ENCODE data around the gene BMPR1B.

Gene BMPR1B

DNA sequence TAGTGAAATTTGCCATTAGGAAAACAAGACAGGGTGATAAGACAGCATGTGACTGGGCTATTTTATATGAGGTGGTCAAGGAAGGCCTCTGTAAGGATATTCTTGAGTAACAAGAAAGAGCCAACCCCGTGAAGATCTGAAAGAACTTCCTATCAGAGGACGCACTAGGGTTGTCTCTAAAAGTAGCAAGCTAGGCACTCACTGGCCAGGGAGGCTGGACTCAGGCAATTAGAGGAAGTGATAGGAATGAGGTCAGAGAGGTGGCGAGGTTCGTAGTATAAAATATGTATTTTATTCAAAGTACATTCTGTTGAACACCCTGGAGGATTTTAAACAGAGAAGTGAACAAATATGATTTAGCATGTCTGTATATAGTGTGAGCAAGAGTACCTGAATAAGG lies 4.6 kb downstream of the BMPR1B start:
- H3K4me3 ChIP-seq (ENCODE audit: low read depth, low read length) = no peak overlapping the region
- TF ChIP-seq, protein P1, sequence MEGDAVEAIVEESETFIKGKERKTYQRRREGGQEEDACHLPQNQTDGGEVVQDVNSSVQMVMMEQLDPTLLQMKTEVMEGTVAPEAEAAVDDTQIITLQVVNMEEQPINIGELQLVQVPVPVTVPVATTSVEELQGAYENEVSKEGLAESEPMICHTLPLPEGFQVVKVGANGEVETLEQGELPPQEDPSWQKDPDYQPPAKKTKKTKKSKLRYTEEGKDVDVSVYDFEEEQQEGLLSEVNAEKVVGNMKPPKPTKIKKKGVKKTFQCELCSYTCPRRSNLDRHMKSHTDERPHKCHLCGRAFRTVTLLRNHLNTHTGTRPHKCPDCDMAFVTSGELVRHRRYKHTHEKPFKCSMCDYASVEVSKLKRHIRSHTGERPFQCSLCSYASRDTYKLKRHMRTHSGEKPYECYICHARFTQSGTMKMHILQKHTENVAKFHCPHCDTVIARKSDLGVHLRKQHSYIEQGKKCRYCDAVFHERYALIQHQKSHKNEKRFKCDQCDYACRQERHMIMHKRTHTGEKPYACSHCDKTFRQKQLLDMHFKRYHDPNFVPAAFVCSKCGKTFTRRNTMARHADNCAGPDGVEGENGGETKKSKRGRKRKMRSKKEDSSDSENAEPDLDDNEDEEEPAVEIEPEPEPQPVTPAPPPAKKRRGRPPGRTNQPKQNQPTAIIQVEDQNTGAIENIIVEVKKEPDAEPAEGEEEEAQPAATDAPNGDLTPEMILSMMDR (conservative IDR thresholded peaks at IDR 0.05; ENCODE audit: low read depth, low read length) = no peak
- no peak for DNase-seq (ENCODE audit: low read depth)

DNA sequence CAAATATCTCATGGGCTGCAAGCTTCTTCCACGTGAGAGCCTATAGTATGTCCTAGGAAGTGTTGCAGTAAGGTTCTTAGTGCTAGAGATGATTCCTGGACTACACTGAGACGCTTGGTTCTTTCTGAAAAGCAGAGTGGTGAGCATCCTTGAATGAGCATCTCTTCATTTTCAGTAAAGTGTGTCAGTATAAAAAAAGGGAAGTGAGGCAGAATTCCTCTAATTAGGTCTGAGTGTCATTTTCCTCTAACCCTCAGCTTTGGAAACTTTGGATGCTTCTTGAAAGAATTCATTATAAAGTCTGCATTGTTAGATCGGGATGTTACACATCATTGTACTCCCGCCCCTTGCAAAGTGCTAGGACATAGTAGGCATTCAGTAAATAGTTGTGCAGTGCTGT lies 5.2 kb downstream of the BMPR1B start:
- TF ChIP-seq, protein P1 (conservative IDR thresholded peaks at IDR 0.05; ENCODE audit: low read depth, low read length) = no peak
- no peak for DNase-seq (ENCODE audit: low read depth)
- no peak overlapping the region for H3K4me3 ChIP-seq (ENCODE audit: low read depth, low read length)

DNA sequence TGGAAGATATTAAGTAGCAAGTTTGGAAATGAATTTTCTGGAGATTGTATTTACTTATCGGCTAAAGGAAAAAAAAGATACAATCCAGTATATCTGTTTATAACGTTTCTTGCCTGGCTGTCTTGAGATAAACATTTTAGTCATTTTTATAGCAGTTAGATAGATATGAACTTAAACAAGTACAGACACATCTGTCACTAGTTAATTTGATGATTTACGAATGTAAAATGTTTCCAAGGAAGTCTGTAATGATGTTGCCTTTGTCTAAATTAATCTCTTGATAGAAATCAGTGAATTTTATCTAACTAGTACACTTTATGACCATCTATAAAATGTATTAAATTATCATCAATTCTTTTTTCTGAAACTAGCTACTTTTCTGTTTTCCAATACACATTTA lies 5.7 kb downstream of the BMPR1B start:
- H3K4me3 ChIP-seq (ENCODE audit: low read depth, low read length) = no peak overlapping the region
- DNase-seq (ENCODE audit: low read depth) = no peak
- TF ChIP-seq, protein P1 (conservative IDR thresholded peaks at IDR 0.05; ENCODE audit: low read depth, low read length) = no peak

DNA sequence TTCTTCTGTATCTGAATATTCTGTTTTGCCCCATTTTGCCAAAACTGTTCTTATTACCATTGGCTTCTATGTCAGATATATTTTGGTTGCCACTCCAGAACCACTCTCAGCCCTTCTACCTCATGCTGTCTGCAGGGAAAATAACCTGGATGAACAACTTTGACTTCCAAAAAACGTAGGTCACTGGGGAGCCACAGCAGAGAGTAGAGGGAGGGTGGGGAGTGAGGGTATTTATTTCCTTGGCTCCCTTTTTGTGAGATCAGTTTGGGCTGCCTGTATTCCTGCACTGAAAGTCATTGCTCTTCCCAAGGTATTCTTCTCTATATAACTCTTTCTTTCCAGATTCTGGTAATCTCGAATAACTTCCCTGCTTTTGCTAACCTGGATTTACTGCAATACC lies 6.3 kb downstream of the BMPR1B start:
- no peak overlapping the region for H3K4me3 ChIP-seq (ENCODE audit: low read depth, low read length)
- no peak for DNase-seq (ENCODE audit: low read depth)
- TF ChIP-seq, protein P1 (conservative IDR thresholded peaks at IDR 0.05; ENCODE audit: low read depth, low read length) = no peak

DNA sequence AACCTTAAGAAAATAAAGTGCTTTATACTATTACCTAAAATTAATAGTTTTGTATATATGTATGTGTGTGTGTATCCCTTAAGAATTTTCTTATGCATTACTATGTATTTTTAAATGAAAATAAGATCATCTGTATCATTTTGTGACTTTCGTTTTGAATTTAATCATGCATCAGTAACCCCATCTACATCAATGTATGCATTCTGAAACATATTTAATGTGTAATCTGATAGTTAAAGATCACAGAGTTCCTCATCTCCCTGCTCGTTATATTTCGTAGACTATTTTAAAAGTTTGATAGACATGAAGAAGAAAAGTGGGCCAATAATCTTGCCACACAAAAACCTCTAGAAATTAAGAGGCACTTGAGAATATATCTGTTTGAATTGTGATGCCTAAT lies 7.4 kb downstream of the BMPR1B start:
- no peak overlapping the region for H3K4me3 ChIP-seq (ENCODE audit: low read depth, low read length)
- no peak for DNase-seq (ENCODE audit: low read depth)
- TF ChIP-seq, protein P1 (conservative IDR thresholded peaks at IDR 0.05; ENCODE audit: low read depth, low read length) = no peak

DNA sequence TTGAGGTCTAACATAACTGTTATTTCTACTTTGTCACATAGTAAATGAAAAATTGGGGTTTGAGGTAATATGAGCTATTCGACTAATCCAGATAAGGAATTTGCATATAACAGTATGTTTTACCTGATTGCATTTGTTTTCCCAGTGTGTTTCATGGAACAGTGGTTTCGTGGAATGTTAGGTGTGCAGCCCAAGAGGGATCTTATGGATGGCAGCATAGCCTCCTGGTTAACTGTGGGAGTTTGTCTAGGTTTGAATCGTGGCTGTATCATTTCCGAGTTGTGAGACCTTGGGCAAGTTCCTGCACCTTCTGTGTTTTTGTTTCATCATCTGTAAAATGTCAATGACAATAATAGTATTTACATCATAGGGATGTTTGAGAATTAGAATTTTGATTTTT lies 7.9 kb downstream of the BMPR1B start:
- DNase-seq (ENCODE audit: low read depth) = no peak

DNA sequence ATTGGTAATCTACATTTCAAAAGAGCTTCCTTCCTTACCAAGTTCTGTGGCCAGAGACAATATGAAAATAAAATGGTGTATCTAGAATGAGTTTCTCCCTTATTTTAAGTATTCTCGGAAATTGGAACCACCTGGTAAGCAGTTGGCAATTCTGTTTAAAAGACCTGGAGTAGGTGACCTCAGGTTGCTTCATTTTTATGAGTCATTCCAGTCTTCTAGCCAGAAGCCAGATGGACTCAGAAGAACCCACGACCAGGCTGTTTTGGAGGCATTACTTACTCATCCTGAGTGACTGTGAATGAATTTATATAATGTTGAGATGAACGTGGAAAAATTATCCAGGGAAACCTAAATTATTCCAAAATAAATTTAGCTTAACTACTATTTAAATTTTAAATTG lies 9.1 kb downstream of the BMPR1B start:
- TF ChIP-seq, protein P1 (conservative IDR thresholded peaks at IDR 0.05; ENCODE audit: low read depth, low read length) = no peak
- DNase-seq (ENCODE audit: low read depth) = peak; percentile 66

More for the DNA sequence above, 7.9 kb downstream of the BMPR1B start:
- no peak overlapping the region for H3K4me3 ChIP-seq (ENCODE audit: low read depth, low read length)
- TF ChIP-seq, protein P1 (conservative IDR thresholded peaks at IDR 0.05; ENCODE audit: low read depth, low read length) = no peak

More for the DNA sequence above, 9.1 kb downstream of the BMPR1B start:
- no peak overlapping the region for H3K4me3 ChIP-seq (ENCODE audit: low read depth, low read length)

Data from choroid plexus epithelial cell (primary cell).